Measurements from ENCODE around the gene RHBDL2.
"Not testable (repeated sequence)": the region's sequence is repeated elsewhere in the genome, so short reads cannot be mapped to it uniquely, and the experiment has no call there.

Gene RHBDL2

DNA sequence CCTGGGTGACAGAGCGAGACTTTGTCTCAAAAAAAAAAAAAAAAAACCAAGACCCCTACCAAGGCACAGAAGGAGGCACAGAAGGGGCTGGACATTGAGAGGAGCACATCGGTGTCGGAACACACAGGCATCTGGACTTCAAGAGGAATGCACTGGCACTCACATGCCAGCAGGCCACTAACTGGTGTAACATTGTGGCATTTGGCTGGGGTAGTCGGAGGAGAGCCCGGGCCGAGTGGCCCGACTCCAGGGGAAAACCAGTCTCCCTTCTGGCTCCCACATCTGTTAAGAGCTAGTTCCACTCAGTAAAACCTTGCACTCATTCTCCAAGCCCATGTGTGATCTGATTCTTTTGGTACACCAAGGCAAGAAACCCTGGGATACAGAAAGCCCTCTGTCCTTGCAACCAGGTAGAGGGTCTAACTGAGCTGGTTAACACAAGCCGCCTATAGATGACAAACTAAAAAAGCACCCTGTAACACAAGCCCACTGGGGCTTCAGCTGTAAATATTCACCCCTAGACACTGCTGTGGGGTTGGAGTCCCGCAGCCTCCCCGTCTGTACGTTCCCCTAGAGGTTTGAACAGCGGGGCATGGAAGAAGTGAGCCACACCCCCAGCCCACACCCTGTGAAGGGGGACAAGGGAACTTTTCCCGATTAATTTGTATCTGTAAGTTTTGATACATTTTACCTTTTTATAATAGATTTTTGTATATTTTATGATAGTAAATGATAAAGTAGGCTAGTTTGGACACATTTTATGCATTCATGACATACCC, 32.2 kb upstream of the RHBDL2 start:
- no peaks in the 10 kb centered on the region for H3K36me3 ChIP-seq (ENCODE audit: control insufficient read depth, low read length)
- no peaks in the 10 kb centered on the region for H3K79me2 ChIP-seq (ENCODE audit: control insufficient read depth, low read length)
- no peaks in the 10 kb centered on the region for H3K27me3 ChIP-seq (ENCODE audit: control insufficient read depth, low read length)
- no peak overlapping the region for H3K27ac ChIP-seq (ENCODE audit: low read depth, low read length)
- H3K9me2 ChIP-seq (replicated peaks; ENCODE audit: control insufficient read depth, low read length): no peaks in the 10 kb centered on the region
- H3K9me3 ChIP-seq (ENCODE audit: control insufficient read depth, insufficient read depth, low read length): peaks cover 7% of the 10 kb centered on the region; the same call in 1 of the 2 replicates
- H4K20me1 ChIP-seq (ENCODE audit: control insufficient read depth, insufficient read depth, low read depth, low read length): no peaks in the 10 kb centered on the region
- H3K4me2 ChIP-seq (ENCODE audit: low read length): no peak overlapping the region
- no peaks in the 10 kb centered on the region for H3K4me1 ChIP-seq (ENCODE audit: control insufficient read depth, low read length)
- TF ChIP-seq, protein P1, sequence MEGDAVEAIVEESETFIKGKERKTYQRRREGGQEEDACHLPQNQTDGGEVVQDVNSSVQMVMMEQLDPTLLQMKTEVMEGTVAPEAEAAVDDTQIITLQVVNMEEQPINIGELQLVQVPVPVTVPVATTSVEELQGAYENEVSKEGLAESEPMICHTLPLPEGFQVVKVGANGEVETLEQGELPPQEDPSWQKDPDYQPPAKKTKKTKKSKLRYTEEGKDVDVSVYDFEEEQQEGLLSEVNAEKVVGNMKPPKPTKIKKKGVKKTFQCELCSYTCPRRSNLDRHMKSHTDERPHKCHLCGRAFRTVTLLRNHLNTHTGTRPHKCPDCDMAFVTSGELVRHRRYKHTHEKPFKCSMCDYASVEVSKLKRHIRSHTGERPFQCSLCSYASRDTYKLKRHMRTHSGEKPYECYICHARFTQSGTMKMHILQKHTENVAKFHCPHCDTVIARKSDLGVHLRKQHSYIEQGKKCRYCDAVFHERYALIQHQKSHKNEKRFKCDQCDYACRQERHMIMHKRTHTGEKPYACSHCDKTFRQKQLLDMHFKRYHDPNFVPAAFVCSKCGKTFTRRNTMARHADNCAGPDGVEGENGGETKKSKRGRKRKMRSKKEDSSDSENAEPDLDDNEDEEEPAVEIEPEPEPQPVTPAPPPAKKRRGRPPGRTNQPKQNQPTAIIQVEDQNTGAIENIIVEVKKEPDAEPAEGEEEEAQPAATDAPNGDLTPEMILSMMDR (IDR thresholded peaks at IDR 0.05; ENCODE audit: low read depth, low read length, poor library complexity, severe bottlenecking): no peak
- TF ChIP-seq EZH2phosphoT487 (IDR thresholded peaks at IDR 0.05; ENCODE audit: borderline replicate concordance, low read length): no peak
- H3F3A ChIP-seq (ENCODE audit: control insufficient read depth, insufficient read depth): no peaks in the 10 kb centered on the region
- H3K4me3 ChIP-seq (ENCODE audit: low read length): no peak overlapping the region

DNA sequence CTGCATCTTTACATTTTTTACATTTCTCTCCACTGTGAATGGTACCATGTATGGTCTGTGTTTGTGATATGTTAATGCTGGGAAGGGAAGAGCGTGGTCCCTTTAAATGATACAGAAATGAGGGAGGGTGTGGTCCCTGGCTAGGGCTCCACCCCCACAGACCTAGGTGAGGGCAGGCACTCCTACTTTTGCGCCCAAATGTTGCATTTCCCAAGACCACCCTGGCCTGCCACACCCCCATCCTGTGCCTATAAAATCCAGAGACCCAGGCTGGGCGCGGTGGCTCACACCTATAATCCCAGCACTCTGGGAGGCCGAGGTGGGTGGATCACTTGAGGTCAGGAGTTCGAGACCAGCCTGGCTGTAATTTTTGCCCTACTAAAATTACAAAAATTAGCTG, 31.5 kb upstream of the RHBDL2 start:
- not testable (repeated sequence) for H3K4me2 ChIP-seq (ENCODE audit: low read length); H3K4me1 ChIP-seq (ENCODE audit: control insufficient read depth, low read length); H3K27me3 ChIP-seq (ENCODE audit: control insufficient read depth, low read length); H3K9me3 ChIP-seq (ENCODE audit: control insufficient read depth, insufficient read depth, low read length); H3K4me3 ChIP-seq (ENCODE audit: low read length); H3K9me2 ChIP-seq (replicated peaks; ENCODE audit: control insufficient read depth, low read length); H3F3A ChIP-seq (ENCODE audit: control insufficient read depth, insufficient read depth); H4K20me1 ChIP-seq (ENCODE audit: control insufficient read depth, insufficient read depth, low read depth, low read length); H3K36me3 ChIP-seq (ENCODE audit: control insufficient read depth, low read length); H3K27ac ChIP-seq (ENCODE audit: low read depth, low read length); H3K79me2 ChIP-seq (ENCODE audit: control insufficient read depth, low read length)

DNA sequence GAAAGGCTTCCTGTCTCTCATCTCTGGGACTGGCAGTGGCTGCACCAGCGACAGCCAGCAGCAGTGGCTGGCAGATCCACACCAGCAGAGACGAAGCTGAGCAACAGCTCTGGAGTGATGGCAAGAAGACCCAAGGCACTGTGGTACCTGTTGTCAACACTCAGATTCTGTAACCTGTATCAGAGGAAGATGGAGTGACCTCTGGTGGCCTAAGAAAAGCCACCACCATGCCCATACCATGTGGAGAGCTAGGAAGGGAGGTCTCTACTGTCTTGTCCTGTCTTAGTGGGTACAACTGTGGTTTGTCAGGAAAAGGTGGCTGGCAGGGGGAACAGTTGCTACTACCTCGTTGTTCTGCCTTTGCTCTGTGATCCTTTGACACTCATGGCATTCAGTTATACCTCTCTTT, 22.5 kb upstream of the RHBDL2 start:
- TF ChIP-seq EZH2phosphoT487 (IDR thresholded peaks at IDR 0.05; ENCODE audit: borderline replicate concordance, low read length): no peak
- TF ChIP-seq, protein P1 (IDR thresholded peaks at IDR 0.05; ENCODE audit: low read depth, low read length, poor library complexity, severe bottlenecking): peak; percentile 16
- Histone ChIP-seq H3K4me2 (ENCODE audit: low read length) (no peak overlapping the region), H3K9me2 (replicated peaks; ENCODE audit: control insufficient read depth, low read length) (no peaks in the 10 kb centered on the region), H3K79me2 (ENCODE audit: control insufficient read depth, low read length) (no peaks in the 10 kb centered on the region), H3K4me1 (ENCODE audit: control insufficient read depth, low read length) (no peaks in the 10 kb centered on the region), H3K36me3 (ENCODE audit: control insufficient read depth, low read length) (no peaks in the 10 kb centered on the region), H3K4me3 (ENCODE audit: low read length) (no peak overlapping the region), H3F3A (ENCODE audit: control insufficient read depth, insufficient read depth) (no peaks in the 10 kb centered on the region), H3K9me3 (ENCODE audit: control insufficient read depth, insufficient read depth, low read length) (no peaks in the 10 kb centered on the region), H3K27me3 (ENCODE audit: control insufficient read depth, low read length) (peaks cover 7% of the 10 kb centered on the region; the same call in 1 of the 2 replicates), H3K27ac (ENCODE audit: low read depth, low read length) (no peak overlapping the region), H4K20me1 (ENCODE audit: control insufficient read depth, insufficient read depth, low read depth, low read length) (no peaks in the 10 kb centered on the region)

DNA sequence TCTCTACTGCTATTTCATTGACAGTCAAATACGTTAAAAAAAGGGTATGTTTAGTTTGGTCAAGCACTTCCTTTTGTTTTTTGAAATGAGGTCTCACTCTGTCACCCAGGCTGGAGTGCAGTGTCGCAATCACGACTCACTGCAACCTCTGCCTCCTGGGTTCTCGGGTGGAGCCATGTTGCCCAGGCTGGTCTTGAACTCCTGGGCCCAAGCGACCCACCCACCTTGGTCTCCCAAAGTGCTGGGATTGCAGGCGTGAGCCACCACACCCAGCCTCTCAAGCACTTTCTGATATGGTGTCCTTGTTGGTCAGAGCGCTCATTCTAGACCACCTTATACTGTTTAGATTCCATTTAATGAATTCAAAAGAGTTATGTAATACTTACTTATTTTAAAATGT, 20.9 kb upstream of the RHBDL2 start:
- Histone ChIP-seq H3F3A (ENCODE audit: control insufficient read depth, insufficient read depth) (no peaks in the 10 kb centered on the region), H3K27me3 (ENCODE audit: control insufficient read depth, low read length) (peaks cover 7% of the 10 kb centered on the region; the same call in 1 of the 2 replicates), H3K4me2 (ENCODE audit: low read length) (no peak overlapping the region), H3K27ac (ENCODE audit: low read depth, low read length) (no peak overlapping the region), H3K9me3 (ENCODE audit: control insufficient read depth, insufficient read depth, low read length) (no peaks in the 10 kb centered on the region), H3K36me3 (ENCODE audit: control insufficient read depth, low read length) (no peaks in the 10 kb centered on the region), H4K20me1 (ENCODE audit: control insufficient read depth, insufficient read depth, low read depth, low read length) (no peaks in the 10 kb centered on the region), H3K9me2 (replicated peaks; ENCODE audit: control insufficient read depth, low read length) (no peaks in the 10 kb centered on the region), H3K79me2 (ENCODE audit: control insufficient read depth, low read length) (no peaks in the 10 kb centered on the region), H3K4me1 (ENCODE audit: control insufficient read depth, low read length) (no peaks in the 10 kb centered on the region), H3K4me3 (ENCODE audit: low read length) (no peak overlapping the region)
- TF ChIP-seq, protein P1 (IDR thresholded peaks at IDR 0.05; ENCODE audit: low read depth, low read length, poor library complexity, severe bottlenecking): no peak
- TF ChIP-seq EZH2phosphoT487 (IDR thresholded peaks at IDR 0.05; ENCODE audit: borderline replicate concordance, low read length): no peak

Measured in DOHH2 (cell line).